ENCODE measurements around the gene PRCP.

Gene PRCP

GRCh38 chr11:82906236-82906635 is 6.0 kb upstream of the PRCP start:
- DNase-seq (ENCODE audit: low read depth), result peak; percentile 52
- peak overlapping the region; percentile 45 for H3K4me3 ChIP-seq (ENCODE audit: low read depth, low read length)
- TF ChIP-seq CTCF (conservative IDR thresholded peaks at IDR 0.05; ENCODE audit: low read depth, low read length), result peak; percentile 41

- no peak for TF ChIP-seq CTCF (conservative IDR thresholded peaks at IDR 0.05; ENCODE audit: low read depth, low read length)
- H3K4me3 ChIP-seq (ENCODE audit: low read depth, low read length), result no peak overlapping the region
- DNase-seq (ENCODE audit: low read depth), result no peak
These were observed 3.8 kb upstream of the PRCP start for GRCh38 chr11:82903843-82904586.

GRCh38 chr11:82902880-82903279 is 2.6 kb upstream of the PRCP start:
- TF ChIP-seq CTCF (conservative IDR thresholded peaks at IDR 0.05; ENCODE audit: low read depth, low read length), result no peak
- no peak overlapping the region for H3K4me3 ChIP-seq (ENCODE audit: low read depth, low read length)
- DNase-seq (ENCODE audit: low read depth), result no peak

- no peak for DNase-seq (ENCODE audit: low read depth)
- peak overlapping the region; percentile 82 for H3K4me3 ChIP-seq (ENCODE audit: low read depth, low read length)
- TF ChIP-seq CTCF (conservative IDR thresholded peaks at IDR 0.05; ENCODE audit: low read depth, low read length), result no peak
These were observed 1.8 kb upstream of the PRCP start for GRCh38 chr11:82901922-82902485.

- peak within 1 kb of the TSS; percentile 82 for H3K4me3 ChIP-seq (ENCODE audit: low read depth, low read length)
- no peak for TF ChIP-seq CTCF (conservative IDR thresholded peaks at IDR 0.05; ENCODE audit: low read depth, low read length)
- peak; percentile 99 for DNase-seq (ENCODE audit: low read depth)
These were observed 1.1 kb upstream of the PRCP start, which contains the start of gene DDIAS for GRCh38 chr11:82901165-82901921. Gene DDIAS, plus strand, starts transcription at chr11:82901736. Its CDS starts 13,003 bp downstream, at chr11:82914739.

- TF ChIP-seq CTCF (conservative IDR thresholded peaks at IDR 0.05; ENCODE audit: low read depth, low read length), result no peak
- no peak for DNase-seq (ENCODE audit: low read depth)
- H3K4me3 ChIP-seq (ENCODE audit: low read depth, low read length), result peak overlapping the region; percentile 82
These were observed 313 bp downstream of the PRCP start for GRCh38 chr11:82899957-82900276.

All from choroid plexus epithelial cell (primary cell).